Measurements from ENCODE around the gene ARHGAP19.

GRCh38 chr10:97325754-97326153 lies 33.3 kb upstream of the ARHGAP19 start:
- TF ChIP-seq FOXM1 (IDR thresholded peaks at IDR 0.05; ENCODE audit: borderline replicate concordance) (no peak), L3MBTL2 (conservative IDR thresholded peaks at IDR 0.05) (no peak), FOXK2 (IDR thresholded peaks at IDR 0.05) (no peak), ELF4 (IDR thresholded peaks at IDR 0.05) (no peak)
